ENCODE results near the gene C1QTNF9B.

- TF ChIP-seq CTCF (conservative IDR thresholded peaks at IDR 0.05; ENCODE audit: low read depth in 2 of 2) = no peak
- no peak for TF ChIP-seq EZH2phosphoT487 (IDR thresholded peaks at IDR 0.05; ENCODE audit: unreplicated experiment)
These were observed 15.2 kb upstream of the C1QTNF9B start for GRCh38 chr13:23912469-23912868.

Measured in GM23338 (cell line).